ENCODE measurements around the gene INSIG2.

The INSIG2 gene

GRCh38 chr2:118088051-118089024, at the start of gene INSIG2:
TSS of gene INSIG2 (plus strand) at chr2:118088471. CDS start at chr2:118096557, 8,086 bp downstream.
- peak; percentile 98 to 99 for DNase-seq

- DNase-seq, result no peak
Observed at GRCh38 chr2:118040891-118041290, 47.4 kb upstream of the INSIG2 start.

- no peak for DNase-seq
Observed at GRCh38 chr2:118044103-118044716, 44.1 kb upstream of the INSIG2 start.

GRCh38 chr2:118044854-118045253, 43.4 kb upstream of the INSIG2 start:
- DNase-seq, result no peak

GRCh38 chr2:118045286-118045685, 43.0 kb upstream of the INSIG2 start:
- no peak for DNase-seq

- DNase-seq, result peak in 1 of 2 experiments; percentile 38
Observed at GRCh38 chr2:118046634-118047210, 41.5 kb upstream of the INSIG2 start.

GRCh38 chr2:118047380-118047826, 40.9 kb upstream of the INSIG2 start:
- no peak for DNase-seq

GRCh38 chr2:118048401-118048800, 39.9 kb upstream of the INSIG2 start:
- DNase-seq, result no peak

GRCh38 chr2:118049140-118049815, 39.0 kb upstream of the INSIG2 start:
- no peak for DNase-seq

GRCh38 chr2:118049816-118050140, 38.5 kb upstream of the INSIG2 start:
- no peak for DNase-seq

- DNase-seq, result no peak
Observed at GRCh38 chr2:118050386-118050785, 37.9 kb upstream of the INSIG2 start.

- DNase-seq, result no peak
Observed at GRCh38 chr2:118050974-118051373, 37.3 kb upstream of the INSIG2 start.

GRCh38 chr2:118051826-118052358, 36.4 kb upstream of the INSIG2 start:
- DNase-seq, result no peak

- no peak for DNase-seq
Observed at GRCh38 chr2:118052474-118052873, 35.8 kb upstream of the INSIG2 start.

- DNase-seq, result no peak
Observed at GRCh38 chr2:118053681-118054080, 34.6 kb upstream of the INSIG2 start.

GRCh38 chr2:118054213-118055008, 33.9 kb upstream of the INSIG2 start:
- no peak for DNase-seq

- no peak for DNase-seq
Observed at GRCh38 chr2:118055512-118056164, 32.6 kb upstream of the INSIG2 start.

GRCh38 chr2:118056165-118056534, 32.1 kb upstream of the INSIG2 start:
- DNase-seq, result no peak

GRCh38 chr2:118056801-118057200, 31.5 kb upstream of the INSIG2 start:
- no peak for DNase-seq

- DNase-seq, result no peak
Observed at GRCh38 chr2:118058951-118059350, 29.3 kb upstream of the INSIG2 start.

GRCh38 chr2:118059919-118060478, 28.3 kb upstream of the INSIG2 start:
- no peak for DNase-seq
